NOMO-1 treated with DMSO at 0.1 percent for 48 hours (cell line): ENCODE measurements around the gene SORT1.
"Not testable (repeated sequence)": the region's sequence is repeated elsewhere in the genome, so short reads cannot be mapped to it uniquely, and the experiment has no call there.

Experiments used
- DNase-seq: peaks from one replicate; lab custom pipeline; 2025; ENCODE audit not compliant: unreplicated experiment; lab: John Stamatoyannopoulos, UW

SORT1 gene

DNA sequence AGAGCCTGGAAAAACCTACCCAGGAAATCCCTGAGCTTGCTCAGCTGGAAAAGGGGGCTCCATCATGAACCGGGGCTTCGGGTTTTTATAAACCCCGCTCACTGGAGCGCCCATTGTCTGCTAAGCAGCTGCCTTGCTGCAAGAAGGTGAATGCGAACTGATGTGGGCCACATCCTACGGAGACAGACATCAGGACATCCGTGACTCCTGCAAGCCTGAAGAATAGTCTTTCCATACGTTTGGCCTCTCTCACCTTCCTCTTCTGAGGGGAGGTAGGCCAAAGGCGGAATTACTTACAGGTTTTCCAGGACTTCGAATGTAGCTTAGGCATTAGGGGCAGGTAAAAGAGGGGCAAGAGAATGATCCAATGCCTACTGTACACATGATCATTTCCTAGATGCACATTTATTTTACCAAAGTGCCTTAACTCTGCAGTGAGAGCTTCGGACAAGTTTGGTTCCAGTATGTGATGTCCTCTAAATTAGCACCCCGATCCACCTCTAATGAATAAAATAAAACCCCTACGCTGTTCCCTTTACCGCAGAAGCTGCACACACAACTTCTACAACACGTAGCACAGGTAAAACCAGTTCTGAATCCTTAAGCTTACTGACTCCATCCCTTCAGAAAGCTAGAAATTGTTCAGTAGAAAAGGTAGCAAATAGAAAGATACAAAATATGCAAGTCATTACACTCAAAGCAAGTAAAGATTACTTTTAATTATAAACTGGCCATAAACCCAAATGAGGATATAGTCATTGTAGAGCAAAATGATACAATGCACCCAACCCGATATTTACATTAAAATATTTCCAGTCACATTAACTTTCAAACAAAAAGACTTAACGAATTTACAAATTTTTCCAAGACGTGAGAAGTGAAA lies 866 bp upstream of the SORT1 start:
- no peak for DNase-seq

GRCh38 chr1:109396871-109397580 lies 692 bp downstream of the SORT1 start:
- peak; percentile 26 for DNase-seq

- no peak for DNase-seq
Observed at GRCh38 chr1:109396513-109396839, 1.2 kb downstream of the SORT1 start.

DNA sequence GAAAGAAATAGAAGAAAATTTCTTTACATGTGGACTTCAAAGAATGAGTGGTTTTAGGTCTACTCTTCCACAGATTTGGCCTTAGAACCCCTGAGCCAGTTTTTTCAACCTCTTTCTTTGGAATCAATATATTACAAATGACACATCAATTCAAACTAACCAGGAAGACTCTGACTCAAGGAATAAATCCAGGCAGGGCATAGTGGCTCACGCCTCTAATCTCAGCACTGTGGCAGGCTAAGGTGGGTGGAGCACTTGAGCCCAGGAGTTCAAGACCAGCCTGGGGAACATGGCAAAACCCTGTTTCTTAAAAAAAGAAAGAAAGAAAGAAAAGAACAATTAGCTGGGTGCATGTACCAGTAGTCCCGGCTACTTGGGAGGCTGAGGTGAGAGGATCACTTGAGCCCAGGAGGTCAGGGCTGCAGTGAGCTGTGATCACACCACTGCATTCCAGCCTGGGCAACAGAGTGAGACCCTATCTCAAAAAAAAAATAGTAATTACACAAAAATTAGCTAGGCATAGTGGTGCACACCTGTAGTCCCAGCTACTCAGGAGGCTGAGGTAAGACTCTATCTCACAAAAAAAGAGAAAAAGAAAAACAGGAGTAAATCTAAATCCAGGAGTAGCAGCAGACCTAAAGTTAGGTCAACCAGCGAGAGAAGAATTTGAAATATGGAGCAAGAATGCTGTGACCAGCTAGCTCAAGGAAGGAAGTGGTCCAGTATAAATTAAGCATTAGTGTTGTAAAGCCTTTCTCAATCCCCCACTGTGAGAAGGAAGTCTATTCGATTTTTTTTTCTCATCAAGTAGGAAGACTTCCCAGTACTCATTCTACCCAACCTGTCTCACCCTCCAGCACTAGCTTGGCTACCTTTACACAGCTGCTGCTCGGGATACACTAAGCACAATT lies 1.9 kb downstream of the SORT1 start:
- peak; percentile 91 for DNase-seq

DNA sequence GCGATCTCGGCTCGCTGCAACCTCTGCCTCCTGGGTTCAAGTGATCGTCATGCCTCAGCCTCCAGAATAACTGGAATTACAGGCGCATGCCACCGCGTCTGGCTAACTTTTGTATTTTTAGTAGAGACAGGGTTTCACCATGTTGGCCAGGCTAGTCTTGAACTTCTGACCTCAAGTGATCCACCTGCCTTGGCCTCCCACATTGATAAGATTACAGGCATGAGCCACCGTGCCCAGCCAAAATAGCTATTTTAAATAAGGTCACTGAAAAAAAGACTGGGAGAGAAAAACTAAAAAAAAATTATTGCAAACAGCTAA lies 2.5 kb downstream of the SORT1 start:
- not testable (repeated sequence) for DNase-seq

GRCh38 chr1:109394591-109395281 lies 3.0 kb downstream of the SORT1 start:
- no peak for DNase-seq

DNA sequence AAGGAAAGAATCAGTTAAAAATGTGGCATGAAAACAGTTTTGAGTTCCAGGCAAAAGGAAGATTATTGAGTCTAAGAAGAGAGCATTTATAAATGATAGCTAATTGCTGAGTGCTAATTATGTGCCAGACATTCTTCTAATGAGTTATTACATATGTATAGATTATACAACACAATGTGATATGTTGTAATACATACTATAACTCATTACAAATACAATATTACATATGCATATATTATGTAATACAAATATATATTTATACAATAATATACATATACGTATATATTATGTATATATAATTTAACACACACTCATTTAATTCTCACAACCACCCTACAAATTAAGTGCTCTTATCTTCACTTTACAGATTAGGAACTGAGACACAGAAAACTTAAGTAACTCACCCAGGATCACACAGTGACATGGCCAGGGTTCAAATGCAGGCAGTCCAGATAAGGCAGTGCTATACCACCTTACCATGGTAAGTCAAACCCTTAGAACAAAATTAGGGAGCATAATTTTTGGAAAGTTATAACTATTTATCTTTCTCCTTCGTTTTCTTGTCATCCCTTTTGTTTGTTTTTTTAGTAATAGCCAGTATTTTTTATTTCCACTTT lies 4.0 kb downstream of the SORT1 start:
- no peak for DNase-seq

GRCh38 chr1:109392788-109393616 lies 4.7 kb downstream of the SORT1 start:
- peak; percentile 44 for DNase-seq

GRCh38 chr1:109392037-109392787 lies 5.5 kb downstream of the SORT1 start:
- DNase-seq, result no peak

GRCh38 chr1:109391626-109392025 lies 6.1 kb downstream of the SORT1 start:
- peak; percentile 79 for DNase-seq

DNA sequence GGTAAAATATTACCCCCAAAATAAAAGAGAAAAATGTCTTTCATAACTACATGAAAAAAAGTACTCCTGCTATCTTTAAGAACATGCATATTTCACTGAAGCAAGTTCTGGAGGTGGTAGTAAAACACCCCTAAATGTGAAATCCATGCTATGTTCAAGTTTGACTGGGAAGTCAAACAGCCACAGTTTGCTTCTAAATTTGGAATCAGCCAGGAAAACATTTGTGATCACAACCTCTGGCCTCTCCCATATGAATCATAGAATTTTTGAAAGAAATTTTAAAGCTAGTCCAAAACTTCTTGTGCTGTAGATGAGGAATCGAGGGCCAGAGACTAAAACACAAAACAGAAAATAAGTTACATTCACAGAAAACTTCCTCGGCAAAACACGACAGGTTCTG lies 6.6 kb downstream of the SORT1 start:
- no peak for DNase-seq

DNA sequence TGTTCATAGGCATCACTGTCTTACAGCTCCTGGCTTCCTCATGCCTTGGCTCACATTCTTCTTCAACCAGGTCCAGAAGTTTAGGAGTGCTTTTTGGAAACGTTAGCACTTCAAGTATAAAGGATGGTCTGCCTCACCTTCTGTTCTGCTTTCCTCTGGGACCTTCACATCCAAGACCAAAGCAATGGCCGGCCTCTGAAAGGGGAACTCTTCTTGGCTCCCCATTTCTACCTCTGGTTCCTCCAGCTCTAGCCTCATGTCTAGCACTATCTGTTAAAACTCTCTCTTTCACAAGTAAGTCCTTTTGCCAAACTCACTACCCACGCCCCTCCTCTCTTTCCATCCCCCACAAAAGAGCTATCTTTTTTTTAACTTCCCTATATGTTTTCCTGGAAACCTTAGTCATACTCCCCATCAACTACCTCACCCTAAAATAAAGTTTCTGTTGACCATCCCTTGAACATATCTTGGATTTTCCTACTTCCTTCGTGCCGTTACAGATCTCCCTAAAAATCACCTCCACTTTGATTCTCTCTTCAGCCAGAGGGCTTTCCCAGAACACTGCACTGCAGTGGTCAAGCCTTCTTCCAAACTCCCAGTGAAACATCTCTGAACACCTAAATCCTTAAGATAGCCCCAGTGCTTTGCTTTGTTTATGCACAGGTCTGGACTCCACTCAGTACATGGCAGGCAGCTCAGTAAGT lies 7.9 kb downstream of the SORT1 start:
- DNase-seq, result peak; percentile 28

DNA sequence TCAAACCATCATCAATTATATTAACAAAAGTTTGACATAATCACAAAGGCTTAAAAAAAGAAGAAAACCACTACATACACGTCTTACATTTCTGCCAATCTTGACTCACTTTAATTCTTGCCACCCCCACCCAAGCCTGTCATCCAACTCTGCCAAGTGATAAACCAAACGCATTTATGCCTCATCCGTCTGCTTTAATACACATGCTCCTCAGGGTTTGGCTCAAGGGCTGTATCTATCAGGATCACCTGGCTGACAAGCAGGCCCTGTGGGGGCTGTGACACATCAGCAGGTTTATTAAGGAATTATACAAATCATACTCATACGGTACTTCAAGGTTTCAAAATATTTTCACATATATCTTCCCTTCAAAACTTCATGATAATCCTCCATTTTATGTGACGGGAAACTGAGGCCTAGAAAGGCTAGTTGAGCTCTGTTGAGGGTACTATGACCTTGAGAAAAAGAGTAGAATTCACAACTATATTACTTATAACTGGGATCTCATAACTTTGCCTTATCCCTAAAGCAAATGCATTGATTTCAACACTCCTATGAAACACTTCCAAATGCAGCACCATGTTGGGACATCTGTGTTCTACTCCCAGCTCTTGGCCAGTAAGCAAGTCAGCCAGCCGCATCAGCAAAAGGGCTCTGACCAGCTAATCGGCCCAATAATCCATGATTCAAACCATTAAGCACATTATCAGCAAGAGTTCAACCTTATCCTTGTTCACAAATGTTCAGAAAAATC lies 8.7 kb downstream of the SORT1 start:
- DNase-seq, result no peak

DNA sequence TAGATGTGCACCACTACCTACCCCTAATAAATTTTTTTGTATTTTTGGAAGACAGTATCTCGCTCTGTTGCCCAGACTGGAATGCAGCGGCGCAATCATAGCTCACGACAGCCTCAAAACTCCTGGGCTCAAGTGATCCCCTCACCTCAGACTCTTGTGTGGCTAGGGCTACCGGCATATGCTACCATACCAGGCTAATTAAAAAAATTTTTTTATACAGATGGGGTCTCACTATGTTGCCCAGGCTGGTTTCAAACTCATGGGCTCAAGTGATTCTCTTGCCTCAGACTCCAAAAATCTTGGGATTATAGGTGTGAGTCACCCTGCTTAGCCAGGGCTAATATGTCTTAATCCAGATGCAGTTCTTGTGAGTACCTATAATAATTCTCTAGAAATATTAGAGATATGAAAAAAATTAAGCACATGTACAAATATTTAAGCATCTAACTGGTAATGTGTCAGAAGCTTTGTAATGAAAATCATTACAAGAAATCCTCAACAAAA lies 9.5 kb downstream of the SORT1 start:
- no peak for DNase-seq

DNA sequence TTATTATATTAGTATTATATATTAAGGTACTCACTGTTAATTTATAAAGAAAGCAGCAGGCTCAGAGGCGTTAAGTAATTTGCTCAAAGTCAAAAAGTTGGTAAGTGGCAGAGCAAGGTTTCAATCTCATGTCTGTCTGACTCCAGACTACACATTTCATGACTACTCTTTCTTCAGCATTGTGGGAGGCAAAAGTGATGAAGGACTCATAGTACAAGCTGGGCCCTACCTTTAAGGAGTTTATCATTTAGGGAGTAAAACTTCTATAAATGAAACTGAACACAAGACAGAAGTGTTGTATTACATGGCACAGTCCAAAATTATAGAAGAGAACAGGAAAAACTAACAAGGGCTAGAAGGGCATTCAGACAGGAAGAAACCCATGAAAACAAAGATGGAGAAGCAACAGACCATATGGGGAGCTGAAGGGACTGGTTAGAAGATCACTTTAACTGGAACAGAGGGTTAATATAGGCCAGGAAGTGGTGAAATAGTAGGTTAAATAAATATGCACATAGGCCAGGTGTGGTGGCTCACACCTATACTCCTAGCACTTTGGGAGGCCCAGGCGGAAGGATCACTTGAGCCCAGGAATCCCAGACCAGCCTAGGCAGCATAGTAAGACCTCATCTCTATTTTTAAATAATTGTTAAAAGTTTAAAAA lies 11.5 kb downstream of the SORT1 start:
- no peak for DNase-seq

DNA sequence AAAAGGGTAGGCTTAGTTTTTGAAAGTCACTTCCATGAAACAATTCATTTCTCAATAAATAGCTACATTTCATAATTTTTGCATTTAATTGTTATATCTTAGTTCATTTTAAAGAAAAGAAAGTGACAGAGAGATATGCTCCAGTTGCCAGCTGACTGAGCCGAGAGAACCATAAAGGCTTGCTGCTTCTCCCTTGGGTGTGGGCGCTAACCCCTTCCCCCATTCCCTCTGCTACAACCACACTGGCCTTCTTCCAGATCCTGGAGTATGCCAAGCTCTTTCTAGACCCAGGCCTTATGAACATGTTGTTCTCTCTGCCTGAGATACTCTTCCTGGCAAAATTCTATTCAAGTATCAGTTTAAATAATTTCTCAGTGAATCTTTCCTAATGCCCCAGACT lies 12.3 kb downstream of the SORT1 start:
- DNase-seq, result no peak

- DNase-seq, result no peak
Observed at GRCh38 chr1:109383854-109384253, 13.9 kb downstream of the SORT1 start.
